IMR-90 (cell line): ENCODE data around the gene KRT7.

Experiments
- CEBPB ChIP-seq: IDR thresholded peaks from 2 replicates; pipeline ENCODE4 v1.6.1; 2012; ENCODE audit warnings: low read depth, low read length, improper control_type of control experiment
- CHD1 ChIP-seq: IDR thresholded peaks from 2 replicates; pipeline ENCODE4 v1.6.1; 2012; ENCODE audit warnings: low read depth, low read length, improper control_type of control experiment
- MAFK ChIP-seq: IDR thresholded peaks from 2 replicates; pipeline ENCODE4 v1.6.1; 2012; ENCODE audit warnings: low read depth, low read length, improper control_type of control experiment
- MAZ ChIP-seq: IDR thresholded peaks from 2 replicates; pipeline ENCODE4 v1.6.1; 2012; ENCODE audit warnings: low read depth, mild to moderate bottlenecking, low read length, improper control_type of control experiment, moderate library complexity, borderline replicate concordance
- NFE2L2 ChIP-seq: fragments of 150-350 bp; IDR thresholded peaks from 2 replicates; pipeline ENCODE4 v1.6.1; 2016; ENCODE audit warnings: low read depth, mild to moderate bottlenecking, low read length
- POLR2A ChIP-seq: IDR thresholded peaks from 2 replicates; pipeline ENCODE4 v1.6.1; 2012; ENCODE audit warnings: mild to moderate bottlenecking, low read depth, low read length
- RAD21 ChIP-seq: IDR thresholded peaks from 2 replicates; pipeline ENCODE4 v1.6.1; 2012; ENCODE audit warnings: low read length, improper control_type of control experiment
- RCOR1 ChIP-seq: IDR thresholded peaks from 2 replicates; pipeline ENCODE4 v1.6.1; 2012; ENCODE audit warnings: mild to moderate bottlenecking, low read length, improper control_type of control experiment; ENCODE audit not compliant: insufficient replicate concordance
- RFX5 ChIP-seq: IDR thresholded peaks from 2 replicates; pipeline ENCODE4 v1.8.0; 2012; ENCODE audit warnings: low read depth, mild to moderate bottlenecking, low read length, moderate library complexity
- SMC3 ChIP-seq: fragments of 150-350 bp; IDR thresholded peaks from 2 replicates; pipeline ENCODE4 v1.6.1; 2016; ENCODE audit warnings: low read depth, mild to moderate bottlenecking, antibody characterized with exemption, low read length, moderate library complexity
- TF ChIP-seq, protein P1 (sequence below): conservative IDR thresholded peaks from 2 replicates; pipeline ENCODE4 v1.5.1; 2012; ENCODE audit warnings: mild to moderate bottlenecking, low read depth, low read length, improper control_type of control experiment
- TF ChIP-seq, protein P2 (sequence below): fragments of 150-350 bp; IDR thresholded peaks from 2 replicates; pipeline ENCODE4 v1.6.1; 2016; ENCODE audit warnings: low read depth, mild to moderate bottlenecking, low read length, moderate library complexity, borderline replicate concordance

DNA sequence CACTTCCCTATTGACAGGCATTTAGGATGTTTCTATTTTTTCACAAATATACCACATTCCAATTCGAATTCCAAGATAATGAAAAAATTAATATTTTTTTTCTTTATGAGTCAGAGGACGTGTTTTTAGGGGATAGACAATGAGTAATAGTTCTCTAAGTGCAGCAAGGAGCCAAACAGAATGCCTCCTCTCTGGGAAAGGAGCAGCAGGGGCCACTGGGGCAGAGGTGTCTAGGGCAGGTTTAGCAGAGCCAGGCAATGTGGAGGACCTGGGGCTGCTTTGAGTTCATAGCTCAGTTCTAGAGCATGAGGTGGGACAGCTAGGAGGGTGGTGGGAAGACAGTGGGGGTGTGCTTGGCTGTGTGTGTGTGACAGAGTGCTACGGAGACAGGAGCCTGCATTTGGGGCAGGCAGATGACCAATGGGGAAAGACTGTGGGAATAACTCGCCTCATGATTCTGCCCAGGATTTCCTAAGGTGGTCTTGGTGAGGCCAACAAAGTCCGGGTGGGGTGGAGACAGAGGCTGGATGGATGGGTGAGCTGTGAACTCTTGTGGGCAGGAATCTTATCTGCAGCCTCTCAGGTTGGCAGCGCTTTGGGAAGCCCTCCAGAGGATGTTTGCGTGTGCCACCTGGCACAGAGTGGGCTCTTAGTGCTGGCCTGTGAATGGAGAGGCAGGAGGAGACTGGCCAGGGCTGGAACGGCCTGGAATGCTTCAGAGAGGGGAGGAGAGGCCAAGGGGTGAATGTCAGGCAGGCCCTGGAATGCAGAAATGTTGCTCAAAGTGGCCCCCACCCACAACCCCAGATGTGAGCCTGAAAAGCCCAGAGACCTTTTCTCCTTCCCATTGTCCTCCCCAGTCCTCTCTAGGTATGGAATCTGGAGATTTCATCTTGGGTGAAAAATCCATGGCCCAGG lies 2.4 kb upstream of the KRT7 start:
- no peak for TF ChIP-seq POLR2A
- TF ChIP-seq, protein P1, sequence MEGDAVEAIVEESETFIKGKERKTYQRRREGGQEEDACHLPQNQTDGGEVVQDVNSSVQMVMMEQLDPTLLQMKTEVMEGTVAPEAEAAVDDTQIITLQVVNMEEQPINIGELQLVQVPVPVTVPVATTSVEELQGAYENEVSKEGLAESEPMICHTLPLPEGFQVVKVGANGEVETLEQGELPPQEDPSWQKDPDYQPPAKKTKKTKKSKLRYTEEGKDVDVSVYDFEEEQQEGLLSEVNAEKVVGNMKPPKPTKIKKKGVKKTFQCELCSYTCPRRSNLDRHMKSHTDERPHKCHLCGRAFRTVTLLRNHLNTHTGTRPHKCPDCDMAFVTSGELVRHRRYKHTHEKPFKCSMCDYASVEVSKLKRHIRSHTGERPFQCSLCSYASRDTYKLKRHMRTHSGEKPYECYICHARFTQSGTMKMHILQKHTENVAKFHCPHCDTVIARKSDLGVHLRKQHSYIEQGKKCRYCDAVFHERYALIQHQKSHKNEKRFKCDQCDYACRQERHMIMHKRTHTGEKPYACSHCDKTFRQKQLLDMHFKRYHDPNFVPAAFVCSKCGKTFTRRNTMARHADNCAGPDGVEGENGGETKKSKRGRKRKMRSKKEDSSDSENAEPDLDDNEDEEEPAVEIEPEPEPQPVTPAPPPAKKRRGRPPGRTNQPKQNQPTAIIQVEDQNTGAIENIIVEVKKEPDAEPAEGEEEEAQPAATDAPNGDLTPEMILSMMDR, result no peak
- TF ChIP-seq MAZ, result no peak
- no peak for TF ChIP-seq MAFK
- 0 out of 2 replicates have a peak, but pooled peaks have one; percentile 13 for TF ChIP-seq RAD21
- TF ChIP-seq, protein P2, sequence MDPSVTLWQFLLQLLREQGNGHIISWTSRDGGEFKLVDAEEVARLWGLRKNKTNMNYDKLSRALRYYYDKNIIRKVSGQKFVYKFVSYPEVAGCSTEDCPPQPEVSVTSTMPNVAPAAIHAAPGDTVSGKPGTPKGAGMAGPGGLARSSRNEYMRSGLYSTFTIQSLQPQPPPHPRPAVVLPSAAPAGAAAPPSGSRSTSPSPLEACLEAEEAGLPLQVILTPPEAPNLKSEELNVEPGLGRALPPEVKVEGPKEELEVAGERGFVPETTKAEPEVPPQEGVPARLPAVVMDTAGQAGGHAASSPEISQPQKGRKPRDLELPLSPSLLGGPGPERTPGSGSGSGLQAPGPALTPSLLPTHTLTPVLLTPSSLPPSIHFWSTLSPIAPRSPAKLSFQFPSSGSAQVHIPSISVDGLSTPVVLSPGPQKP, result no peak
- TF ChIP-seq CEBPB, result no peak
- TF ChIP-seq RFX5, result no peak
- TF ChIP-seq SMC3, result no peak
- TF ChIP-seq NFE2L2, result no peak
- TF ChIP-seq CHD1, result no peak
- TF ChIP-seq RCOR1, result no peak
